NCI-H1417 (cell line): Measurements from ENCODE around the gene TTLL3.
"Not testable (repeated sequence)": the region's sequence is repeated elsewhere in the genome, so short reads cannot be mapped to it uniquely, and the experiment has no call there.

ENCODE experiments used
- DNase-seq, 3 experiments: peaks; one replicate each; lab custom pipeline; 2025; lab: John Stamatoyannopoulos, UW

TTLL3 gene, protein sequence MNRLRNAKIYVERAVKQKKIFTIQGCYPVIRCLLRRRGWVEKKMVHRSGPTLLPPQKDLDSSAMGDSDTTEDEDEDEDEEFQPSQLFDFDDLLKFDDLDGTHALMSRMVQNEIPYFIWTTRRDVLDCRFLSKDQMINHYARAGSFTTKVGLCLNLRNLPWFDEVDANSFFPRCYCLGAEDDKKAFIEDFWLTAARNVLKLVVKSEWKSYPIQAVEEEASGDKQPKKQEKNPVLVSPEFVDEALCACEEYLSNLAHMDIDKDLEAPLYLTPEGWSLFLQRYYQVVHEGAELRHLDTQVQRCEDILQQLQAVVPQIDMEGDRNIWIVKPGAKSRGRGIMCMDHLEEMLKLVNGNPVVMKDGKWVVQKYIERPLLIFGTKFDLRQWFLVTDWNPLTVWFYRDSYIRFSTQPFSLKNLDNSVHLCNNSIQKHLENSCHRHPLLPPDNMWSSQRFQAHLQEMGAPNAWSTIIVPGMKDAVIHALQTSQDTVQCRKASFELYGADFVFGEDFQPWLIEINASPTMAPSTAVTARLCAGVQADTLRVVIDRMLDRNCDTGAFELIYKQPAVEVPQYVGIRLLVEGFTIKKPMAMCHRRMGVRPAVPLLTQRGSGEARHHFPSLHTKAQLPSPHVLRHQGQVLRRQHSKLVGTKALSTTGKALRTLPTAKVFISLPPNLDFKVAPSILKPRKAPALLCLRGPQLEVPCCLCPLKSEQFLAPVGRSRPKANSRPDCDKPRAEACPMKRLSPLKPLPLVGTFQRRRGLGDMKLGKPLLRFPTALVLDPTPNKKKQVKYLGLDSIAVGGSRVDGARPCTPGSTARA

DNA sequence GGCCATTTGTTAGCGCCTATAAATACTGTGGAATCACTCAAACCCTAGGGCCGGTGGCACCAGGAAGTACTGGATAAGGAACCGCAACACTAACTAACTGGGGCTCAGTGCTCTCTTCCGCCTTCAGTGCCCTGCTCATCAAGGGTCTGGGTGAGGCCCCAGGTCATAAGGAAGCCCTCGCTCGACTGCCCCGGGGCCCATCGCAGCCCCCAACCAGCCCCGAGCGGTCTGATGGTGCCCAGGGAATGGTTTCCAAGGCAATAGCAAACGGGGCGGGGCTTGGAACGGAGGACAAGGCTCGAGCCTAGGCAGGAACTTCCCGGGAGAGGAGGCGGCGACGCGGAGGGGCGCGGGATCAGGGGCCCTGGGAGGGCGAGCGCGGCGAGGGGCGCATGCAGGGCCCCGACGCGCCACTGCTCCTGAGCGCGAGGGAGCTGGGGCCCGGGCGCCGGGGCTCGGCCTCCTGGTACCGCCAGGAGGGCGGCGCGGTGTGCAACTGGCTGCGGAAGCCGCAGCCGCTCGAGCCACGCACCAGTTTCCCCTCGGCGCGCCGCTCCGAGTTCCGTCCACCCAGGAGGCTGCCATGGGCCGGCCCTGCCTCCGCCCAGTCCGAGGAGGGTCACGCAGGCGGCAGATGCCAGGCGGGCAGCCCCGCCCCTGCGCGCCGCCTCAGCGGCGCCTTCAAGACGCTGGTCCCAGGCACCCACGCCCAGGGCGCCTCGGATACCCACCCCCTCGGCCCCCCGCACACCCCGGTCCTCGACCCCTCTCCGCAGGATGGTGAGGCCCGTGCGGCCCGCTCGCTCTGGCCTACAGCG, at the start of gene TTLL3:
Gene TTLL3, plus strand, starts transcription at position 648 of the 818 bp plus-strand sequence. CDS start 400 bp downstream, outside the sequence.
- DNase-seq: peak; percentile 39 to 68 (median 61)

DNA sequence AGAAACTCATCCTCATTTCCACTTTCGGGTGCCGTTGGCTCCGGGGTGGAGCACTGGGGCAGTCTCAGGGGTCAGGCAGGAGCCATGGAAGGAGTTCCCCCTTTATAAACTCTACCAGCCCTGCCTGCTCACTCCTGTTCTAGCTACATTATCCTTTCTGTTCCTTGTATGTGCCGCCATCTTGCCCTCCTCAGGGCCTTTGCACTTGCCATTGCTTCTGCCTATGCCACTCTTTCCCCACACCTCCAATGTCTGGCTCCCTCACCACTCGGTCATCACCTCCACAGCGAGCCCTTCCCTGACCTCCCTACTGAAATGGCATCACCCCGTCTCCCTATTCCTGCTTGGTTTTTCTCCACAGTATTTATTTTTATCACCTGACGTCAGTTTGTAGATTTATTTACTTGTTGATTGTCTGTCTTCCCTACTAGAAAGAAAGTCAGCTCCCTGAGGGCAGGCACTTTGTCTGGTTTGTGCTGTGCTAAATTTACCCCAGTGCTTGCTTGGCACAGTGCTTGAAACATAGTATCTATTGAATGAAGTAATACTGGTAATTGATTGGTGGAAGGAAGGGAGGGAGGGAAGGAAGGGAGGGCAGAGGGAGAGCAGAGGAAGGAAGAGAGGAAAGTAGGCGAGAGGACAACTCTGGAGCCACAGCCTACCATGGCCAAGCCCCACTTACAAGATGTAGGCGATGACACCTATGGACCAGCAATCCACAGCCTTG, 49.1 kb upstream of the TTLL3 start:
- DNase-seq: no peak

DNA sequence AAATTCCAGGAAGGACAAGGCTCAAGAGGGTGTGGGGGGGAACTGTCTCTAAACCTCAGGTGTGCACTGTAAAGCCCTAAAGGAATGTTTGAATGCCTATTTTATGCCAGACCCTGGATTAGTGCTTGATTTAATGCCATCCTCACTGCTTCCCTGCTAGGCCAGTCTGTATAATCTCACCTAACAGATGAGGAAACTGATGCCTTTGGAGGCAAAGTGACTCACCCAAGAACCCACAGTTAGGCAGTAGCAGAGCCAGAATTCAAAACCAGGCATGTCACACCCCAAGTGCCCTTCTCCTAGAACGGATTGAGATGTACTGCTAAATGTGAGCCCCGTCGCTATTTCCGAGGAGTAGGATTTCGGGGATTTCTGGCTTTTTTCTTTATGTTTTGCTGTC, 48.1 kb upstream of the TTLL3 start:
- DNase-seq: no peak

DNA sequence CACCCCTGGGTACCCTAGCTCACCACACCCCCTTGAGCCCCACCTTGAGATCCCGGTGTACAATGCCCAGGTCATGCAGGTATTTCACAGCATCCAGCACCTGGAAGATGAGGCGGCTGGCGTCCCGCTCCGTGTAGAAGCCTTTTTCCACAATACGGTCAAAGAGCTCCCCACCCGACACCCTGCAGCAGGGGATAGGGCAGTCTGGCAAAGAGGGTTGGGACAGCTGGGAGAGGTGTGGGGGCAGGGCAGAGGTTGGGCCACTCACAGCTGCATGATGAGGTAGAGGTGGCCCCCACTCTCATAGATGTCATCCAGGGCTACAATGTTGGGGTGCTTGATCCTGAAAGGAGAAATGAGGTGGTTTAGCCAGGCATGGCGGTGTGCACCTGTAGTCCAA, 47.2 kb upstream of the TTLL3 start:
- no peak for DNase-seq

DNA sequence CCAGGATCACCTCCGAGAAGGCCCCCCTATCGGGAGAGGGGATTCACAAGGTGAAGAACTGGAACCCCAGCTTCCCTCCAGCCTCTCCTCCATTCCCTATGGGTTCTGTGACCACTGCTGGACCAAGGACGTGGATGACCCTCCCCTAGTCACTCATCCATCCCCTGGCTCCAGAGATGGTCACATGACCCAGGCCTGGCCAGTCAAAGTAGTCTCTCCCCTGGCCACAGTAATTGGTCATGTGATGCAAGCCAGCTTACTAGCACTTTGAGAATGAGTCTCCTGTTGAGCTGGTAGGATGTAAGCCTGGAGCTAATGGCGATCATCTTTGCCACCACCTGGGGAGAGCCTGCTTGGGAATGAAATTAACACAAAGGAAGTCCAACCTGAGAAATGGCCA, 44.2 kb upstream of the TTLL3 start:
- DNase-seq: no peak

DNA sequence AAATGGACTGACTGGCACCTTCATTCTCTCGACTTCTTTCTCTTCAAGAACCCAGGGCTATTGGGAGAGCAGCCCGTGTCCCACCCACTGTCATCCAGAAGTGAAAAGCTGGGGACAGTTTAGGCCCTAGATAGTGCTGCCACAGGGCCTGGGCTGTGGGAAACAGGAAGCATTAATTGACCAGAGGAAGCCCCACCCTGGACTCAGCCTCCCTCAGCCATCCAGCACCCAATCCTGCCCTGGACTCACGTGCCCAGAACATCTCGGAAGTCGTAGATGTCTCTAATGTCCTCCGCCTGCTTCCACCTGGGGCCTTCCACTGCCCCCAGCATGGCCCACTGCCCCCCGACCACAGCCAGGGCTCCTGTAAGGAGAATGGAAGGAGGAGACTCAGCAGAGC, 42.6 kb upstream of the TTLL3 start:
- DNase-seq: no peak

DNA sequence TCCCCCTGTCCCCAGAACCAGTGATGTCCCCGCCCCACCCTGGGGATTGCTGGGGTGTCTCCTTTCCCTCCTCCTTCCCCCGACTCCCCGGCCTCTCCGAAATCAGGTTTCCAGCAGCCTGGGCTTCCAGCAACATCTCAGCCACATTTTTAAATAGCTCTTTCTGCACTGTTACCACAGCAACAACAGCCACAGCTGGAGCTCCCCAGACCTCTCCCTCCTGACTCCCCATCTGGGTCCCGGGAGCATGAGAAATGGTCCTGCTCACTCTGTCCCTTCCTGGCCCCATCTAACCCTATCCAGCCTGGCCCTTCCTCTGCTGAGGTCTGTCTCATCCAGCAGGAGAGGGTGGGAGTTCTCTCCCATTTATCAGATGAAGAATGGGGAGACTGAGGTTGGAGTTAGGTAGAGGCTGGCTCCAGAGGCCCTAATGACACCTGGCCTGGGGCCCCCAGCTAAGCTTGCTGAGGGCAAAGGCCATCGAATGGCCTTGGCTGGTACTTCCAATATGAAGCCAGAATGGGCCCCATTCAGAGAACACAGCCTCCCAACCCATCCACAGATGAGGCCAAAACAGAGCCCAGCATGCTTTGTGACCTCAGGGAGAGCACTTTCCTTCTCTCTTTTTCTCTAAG, 41.8 kb upstream of the TTLL3 start:
- DNase-seq: no peak

DNA sequence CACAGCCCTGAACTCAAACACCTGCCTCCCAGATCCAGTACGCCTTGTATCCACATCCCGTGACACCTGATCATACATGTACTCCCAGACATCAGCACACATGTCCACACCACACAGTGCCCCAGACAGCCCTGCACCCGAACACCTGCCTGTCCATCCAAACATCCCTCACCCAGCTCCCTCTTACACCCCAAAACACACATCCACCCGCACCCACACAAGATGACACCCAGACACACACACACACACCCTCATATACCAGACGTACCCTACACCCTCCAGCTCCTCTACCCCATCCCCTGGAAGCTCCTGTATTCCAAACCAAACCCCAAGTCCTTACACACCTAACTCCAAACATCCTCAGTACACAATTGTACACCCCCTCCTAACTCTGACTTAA, 41.0 kb upstream of the TTLL3 start:
- DNase-seq: no peak

DNA sequence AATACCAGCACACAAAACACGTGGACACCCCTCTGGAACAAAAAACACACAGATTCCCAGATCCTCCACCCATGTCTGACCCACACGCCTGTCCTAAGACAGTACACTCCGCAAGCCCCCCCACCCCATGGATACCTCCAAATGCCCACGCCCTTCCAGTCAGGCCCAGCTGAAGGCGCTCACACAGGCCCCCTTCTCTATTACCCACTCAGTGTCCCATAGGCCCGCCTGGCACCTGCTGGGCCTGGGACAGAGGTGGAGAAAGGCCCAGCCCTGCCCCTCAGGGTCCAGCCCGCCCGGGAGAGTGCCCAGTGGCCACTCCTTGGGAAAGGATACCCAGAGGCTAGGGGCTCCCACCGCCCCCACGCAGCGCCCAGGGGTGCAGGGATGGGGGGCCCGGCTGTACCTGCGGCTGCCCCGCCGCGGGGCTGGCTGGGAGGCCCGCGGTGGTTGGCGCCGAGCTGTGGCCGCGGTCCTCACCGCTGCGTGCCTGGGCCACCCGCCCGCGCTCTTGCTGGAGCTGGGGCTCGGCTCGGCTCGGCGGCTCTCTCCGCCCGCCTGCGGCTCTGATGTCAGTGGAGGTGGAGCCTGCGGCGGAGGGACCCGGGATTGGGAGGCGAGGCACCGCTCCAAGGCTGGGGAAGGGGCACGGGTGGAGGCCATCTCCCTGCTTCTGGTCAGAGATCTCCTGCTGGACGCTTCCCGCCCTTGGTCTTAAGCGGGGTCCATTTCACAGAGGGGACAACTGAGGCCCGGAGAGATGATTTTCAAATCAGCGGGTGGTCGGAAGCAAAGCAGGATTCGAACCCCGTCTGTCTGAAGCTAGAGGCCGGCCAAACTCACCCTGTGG, 40.4 kb upstream of the TTLL3 start, which contains the start of gene CAMK1:
Gene CAMK1, minus strand, starts transcription at position 522 of the 850 bp plus-strand sequence. CDS start 2,198 bp downstream, outside the sequence.
- peak; percentile 1 to 51 (median 44) for DNase-seq

DNA sequence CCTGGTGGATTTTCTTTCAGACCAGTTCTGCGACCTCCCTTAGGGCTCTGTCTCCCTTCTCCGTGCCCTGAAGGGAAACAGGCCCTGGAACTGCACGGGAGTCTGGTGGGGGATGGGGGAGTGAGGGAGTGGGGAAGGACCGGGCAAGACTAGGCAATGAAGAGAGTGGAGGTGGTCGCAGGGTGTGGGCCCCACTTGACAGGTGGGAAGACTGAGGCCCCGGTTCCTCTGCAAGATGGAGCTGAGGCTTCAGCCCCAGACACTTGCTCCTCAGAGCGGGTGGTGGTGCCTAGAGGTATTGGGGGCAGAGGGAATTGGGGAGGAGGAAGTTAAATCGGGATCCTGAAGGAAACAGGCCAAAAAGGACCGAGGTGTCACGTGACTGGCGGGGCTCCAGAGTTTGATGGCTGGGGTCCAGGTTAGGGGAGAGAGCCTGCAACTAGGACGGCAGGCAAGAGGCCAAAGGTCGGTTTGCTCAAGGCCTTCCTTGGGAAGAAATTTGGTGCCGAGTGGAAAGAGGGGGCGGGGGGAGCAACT, 39.7 kb upstream of the TTLL3 start:
- no peak for DNase-seq

DNA sequence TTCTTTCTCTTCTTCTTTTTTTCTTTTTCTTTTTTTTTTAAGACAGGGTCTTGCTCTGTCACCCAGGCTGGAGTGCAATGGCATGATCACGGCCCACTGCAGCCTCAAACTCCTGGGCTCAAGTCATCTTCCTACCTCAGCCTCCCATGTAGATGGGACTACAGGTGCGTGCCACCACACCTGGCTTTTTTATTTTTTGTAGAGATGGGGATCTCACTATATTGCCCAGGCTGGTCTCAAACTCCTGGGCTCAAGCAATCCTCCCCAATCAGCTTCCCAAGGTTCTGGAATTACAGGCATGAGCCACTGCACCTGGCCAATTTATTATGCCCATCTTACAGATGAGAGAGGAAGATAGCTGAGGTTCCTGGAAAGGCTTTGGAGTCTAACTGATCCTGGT, 39.1 kb upstream of the TTLL3 start:
- not testable (repeated sequence) for DNase-seq

DNA sequence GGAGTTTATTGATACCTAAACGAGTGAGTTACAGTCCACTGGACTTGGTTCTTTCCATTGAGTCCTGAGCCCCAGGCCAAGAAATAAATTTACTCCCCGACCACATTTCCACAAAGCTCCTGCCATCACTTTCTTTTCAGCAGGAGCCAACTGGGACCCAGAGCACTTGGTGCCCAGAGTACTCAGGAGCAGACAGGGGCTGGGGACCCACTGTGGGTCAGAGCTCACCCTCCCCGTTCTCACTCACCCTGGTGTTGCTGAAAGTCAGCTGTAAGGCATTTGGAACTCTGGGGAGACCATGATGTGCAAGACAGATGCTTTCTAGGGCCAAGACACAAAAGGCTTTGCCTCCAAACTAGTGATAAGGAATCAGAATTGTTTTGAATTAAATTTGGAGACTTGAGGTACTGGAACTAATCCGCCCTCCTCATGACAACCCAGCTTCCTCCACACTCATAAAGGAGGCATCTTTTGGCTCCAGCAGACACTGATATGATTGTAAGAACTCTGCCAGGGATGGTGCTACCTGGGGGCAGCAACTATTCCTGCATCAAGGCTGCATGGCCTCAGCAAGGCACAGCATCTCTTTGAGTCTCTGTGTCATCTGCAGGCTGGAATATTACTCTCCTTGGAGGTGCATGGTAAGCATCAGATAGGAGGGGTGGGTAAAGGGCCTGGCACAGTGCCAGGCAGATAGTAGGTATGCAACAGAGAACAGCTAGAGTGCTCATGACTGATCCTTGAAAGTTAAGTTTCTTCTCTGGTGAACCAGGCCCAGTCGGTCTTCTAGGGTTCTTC, 33.0 kb upstream of the TTLL3 start:
- DNase-seq: no peak

DNA sequence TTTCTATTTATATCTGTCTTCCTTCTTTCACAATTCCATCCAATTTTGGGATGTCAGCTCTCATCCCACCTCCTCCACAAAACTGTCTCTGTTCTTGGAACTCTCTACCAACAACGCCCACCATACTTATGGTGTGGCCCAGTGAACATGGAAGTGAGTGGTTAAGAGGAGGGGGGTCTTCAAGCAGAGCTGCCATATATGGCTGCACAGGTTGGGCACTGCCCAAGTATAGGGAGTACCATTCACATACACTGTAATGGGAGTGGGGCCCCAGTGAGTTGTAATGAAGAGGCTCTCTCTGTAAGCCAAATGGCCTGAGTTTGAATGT, 32.4 kb upstream of the TTLL3 start:
- no peak for DNase-seq

DNA sequence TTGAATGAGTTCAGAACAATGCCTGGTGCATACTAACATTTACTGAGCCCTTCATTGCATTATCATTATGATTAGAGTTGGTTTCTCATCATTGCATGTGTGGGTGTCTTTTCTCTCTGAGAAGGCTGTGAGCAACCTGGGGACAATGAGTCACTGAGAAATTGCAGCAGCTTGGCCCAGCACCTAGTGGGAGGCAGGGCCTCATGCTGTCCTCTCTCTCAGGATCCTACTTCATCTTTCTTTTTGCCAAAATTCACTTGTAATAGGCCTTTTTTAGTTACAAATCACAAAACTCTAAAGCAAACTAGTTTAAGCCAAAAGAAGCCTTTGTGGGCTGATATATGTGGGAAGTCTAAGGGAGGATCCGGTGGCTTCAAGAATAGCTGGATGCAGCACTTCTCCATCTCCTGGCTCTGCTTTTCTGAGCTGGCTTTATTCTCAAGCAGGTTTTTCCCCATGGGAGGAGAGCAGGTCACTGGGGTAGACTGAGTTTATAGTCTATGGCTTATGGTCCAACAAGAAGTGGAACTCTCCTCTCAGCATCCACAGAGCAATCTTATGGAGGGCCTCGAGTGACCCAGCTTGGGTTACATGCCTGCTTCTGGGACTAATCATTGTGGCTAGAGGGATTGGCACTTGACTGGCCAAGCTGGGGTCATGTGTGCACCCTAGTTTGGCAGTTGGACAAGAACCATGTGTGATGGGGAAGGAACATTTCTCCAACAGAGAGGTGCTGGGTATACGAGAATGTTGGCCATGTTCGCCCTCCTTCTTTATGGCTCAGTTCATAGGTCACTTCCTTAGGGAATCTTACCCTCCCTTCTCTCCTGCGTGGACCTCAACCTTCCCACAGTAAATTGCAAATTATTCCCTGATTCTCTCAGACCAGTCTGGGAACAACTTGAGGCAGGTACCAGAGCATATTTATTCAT, 31.7 kb upstream of the TTLL3 start:
- no peak for DNase-seq

DNA sequence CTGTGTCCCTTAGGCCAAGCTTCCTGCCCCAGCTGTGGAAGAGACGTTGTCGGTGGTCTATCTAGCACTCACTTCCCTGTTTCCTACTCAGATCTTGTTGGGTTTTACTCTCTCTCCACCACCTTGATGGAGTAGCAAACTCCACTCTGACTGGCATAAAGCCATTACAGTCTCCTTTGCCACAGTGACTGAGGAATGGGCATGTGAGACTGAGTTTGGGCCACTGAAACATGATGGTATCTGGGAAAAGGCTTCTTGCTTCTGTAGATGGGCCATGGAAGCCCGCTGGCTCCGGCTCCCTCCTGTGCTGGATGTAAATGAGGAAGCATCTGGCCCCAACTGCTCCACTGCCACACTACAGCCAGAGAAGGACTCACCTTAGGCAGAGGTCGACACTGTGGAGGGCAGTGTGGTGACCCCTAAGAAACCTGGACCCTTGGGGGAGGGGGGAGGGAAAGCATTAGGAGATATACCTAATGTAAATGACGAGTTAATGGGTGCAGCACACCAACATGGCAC, 30.9 kb upstream of the TTLL3 start:
- DNase-seq: no peak

DNA sequence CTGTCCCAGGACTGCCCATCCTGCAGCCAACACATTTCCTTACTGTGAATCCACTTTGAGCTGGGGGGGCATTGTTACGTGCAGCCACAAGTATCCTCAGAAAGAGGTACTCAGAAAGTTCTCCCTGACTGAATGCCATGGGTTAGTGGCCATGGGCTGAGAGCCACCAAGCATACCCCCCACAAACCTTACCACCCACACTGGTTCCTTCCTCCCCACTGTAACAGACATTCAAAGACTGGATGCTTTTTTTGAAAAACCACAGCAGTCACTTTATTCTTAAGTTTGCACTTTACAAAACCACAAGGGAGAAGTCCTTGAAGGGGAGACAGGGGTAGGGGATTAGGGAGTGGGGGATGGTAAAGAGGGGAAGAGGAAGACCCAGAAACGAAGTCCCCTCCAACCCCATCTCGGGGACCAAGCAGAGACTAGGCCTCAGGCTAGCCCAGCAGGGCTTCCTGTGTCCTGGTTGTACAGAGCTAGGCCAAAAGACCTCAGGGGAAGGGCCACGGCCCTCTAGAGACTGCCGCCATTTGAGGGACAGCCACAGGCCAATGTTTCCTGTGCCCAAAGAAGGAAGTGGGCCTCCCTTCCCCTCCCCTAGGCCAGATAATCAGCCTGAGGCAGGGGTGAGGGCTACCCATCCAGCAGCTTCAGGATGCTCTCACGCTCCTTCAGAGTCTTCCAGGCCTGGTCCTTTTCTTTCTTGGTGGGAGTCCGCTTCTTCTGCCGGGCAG, 30.2 kb upstream of the TTLL3 start:
- no peak for DNase-seq

DNA sequence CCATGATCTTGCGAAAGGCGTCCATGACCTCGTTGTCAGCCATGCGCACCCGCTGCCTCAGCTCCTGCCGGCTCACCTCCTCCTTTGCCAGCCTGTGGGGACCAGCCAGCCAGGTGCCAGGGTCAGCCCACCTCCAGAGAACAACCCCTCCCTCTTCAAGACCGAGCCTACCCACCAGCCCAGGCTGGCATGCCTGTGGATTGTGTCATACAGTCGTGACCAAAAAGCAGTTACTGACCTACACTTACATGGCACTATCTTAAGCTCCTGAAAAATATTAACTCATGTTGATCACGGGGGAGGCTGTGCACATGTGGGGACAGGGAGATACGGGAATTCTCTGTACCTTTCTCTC, 29.6 kb upstream of the TTLL3 start:
- DNase-seq: no peak
